MCF 10A (cell line): Measurements from ENCODE around the gene LSM8. TPM values are rescaled to one million over a fixed set of nuclear protein-coding genes. Genes with fewer than 3 reads are reported as not detected.

ENCODE experiments used
- BruUV-seq: library from RNA; stranded (reverse); fragments of 400-500 nt; replicated peaks from 2 replicates; lab custom pipeline; 2021; lab: Mats Ljungman, UMichigan
- CTCF ChIA-PET: fragments of 300-600 bp; sonication (Branson Sonifier 250); formaldehyde crosslinking; extraction: SDS; loops from one replicate; lab custom pipeline; 2021; ENCODE audit warnings: antibody characterized with exemption, inconsistent platforms; lab: Yijun Ruan, JAX
- POLR2A ChIA-PET: fragments of 300-600, 350-650 bp; sonication (Branson Sonifier 250); formaldehyde crosslinking; extraction: SDS; loops from one replicate; lab custom pipeline; 2020; ENCODE audit warnings: antibody characterized with exemption, inconsistent platforms; lab: Yijun Ruan, JAX
- DNase-seq: peaks from one replicate; pipeline ENCODE4 v3.0.0-alpha.2; 2018; ENCODE audit not compliant: unreplicated experiment
- H3K27ac Mint-ChIP-seq: one replicate; pipeline ENCODE4 v1.8.0; 2022; ENCODE audit warnings: mild to moderate bottlenecking, low read depth, mixed read lengths; ENCODE audit not compliant: unreplicated experiment
- H3K27me3 Mint-ChIP-seq: one replicate; pipeline ENCODE4 v1.8.0; 2022; ENCODE audit warnings: mixed read lengths; ENCODE audit not compliant: insufficient read depth, unreplicated experiment
- H3K36me3 Mint-ChIP-seq: one replicate; pipeline ENCODE4 v1.8.0; 2022; ENCODE audit warnings: mild to moderate bottlenecking, moderate library complexity, mixed read lengths; ENCODE audit not compliant: insufficient read depth, unreplicated experiment
- H3K4me1 Mint-ChIP-seq: one replicate; pipeline ENCODE4 v1.8.0; 2022; ENCODE audit warnings: mixed read lengths; ENCODE audit not compliant: insufficient read depth, unreplicated experiment
- H3K4me3 Mint-ChIP-seq: one replicate; pipeline ENCODE4 v1.8.0; 2022; ENCODE audit warnings: mild to moderate bottlenecking, moderate library complexity, mixed read lengths; ENCODE audit not compliant: unreplicated experiment
- H3K9me3 Mint-ChIP-seq: one replicate; pipeline ENCODE4 v1.8.0; 2022; ENCODE audit warnings: mixed read lengths; ENCODE audit not compliant: unreplicated experiment
- intact Hi-C: fragments of 100-400 bp; cut with micrococcal nuclease; formaldehyde crosslinking; loops from 2 replicates; pipeline ENCODE4 v1.14.1; 2022
- total RNA-seq: library from RNA; stranded (reverse); gene quantifications from 2 replicates; pipeline ENCODE4 v1.2.3, GENCODE V29; 2022
- TF ChIP-seq, protein P1 (sequence below): fragments of 200-600 bp; IDR thresholded peaks from one replicate; pipeline ENCODE4 v1.8.0; 2022; ENCODE audit warnings: antibody characterized with exemption, mild to moderate bottlenecking; ENCODE audit not compliant: unreplicated experiment

Gene LSM8
- total RNA-seq, 1 experiment from 2014 or later, result 48.2 TPM

DNA sequence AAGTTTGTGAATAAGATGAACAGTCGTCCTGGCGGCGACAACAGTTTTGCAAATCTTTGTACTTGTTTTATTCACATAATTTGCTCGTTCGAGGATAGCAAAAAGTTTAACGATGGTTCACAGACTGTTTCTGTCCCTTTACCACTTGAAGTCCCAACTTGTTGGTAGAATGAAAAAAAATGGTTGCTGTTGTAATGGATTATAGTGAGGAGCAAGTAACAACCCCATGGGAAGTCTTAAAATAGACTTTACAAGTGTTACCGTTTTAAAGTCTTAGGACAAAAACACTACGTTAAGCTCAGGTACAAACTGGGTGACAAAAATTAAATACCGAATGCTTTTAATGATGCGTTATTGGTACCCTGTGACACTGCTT is 589 bp downstream of the LSM8 start:
- peak; percentile 5 for DNase-seq
- no peaks in the 10 kb centered on the region for H3K9me3 Mint-ChIP-seq
- H3K36me3 Mint-ChIP-seq, result peaks cover 29% of the 10 kb centered on the region
- H3K27me3 Mint-ChIP-seq, result no peaks in the 10 kb centered on the region
- intact Hi-C loops, result no loop called here
- TSS peak; percentile 51 for BruUV-seq
- peak overlapping the region; percentile 88 for H3K4me3 Mint-ChIP-seq
- peak overlapping the region; percentile 98 for H3K27ac Mint-ChIP-seq
- ChIA-PET CTCF (interaction anchor here (0.9 to 3.1 kb wide), 3 partner anchors 11 to 68 kb away, joined by 3 to 13 read pairs (median 4); no protein-coding TSS in a partner anchor), POLR2A (interaction anchor here (0.9 to 2.1 kb wide), 3 partner anchors 9 to 407 kb away, joined by 3 to 13 read pairs (median 3); no protein-coding TSS in a partner anchor)
- TF ChIP-seq, protein P1, sequence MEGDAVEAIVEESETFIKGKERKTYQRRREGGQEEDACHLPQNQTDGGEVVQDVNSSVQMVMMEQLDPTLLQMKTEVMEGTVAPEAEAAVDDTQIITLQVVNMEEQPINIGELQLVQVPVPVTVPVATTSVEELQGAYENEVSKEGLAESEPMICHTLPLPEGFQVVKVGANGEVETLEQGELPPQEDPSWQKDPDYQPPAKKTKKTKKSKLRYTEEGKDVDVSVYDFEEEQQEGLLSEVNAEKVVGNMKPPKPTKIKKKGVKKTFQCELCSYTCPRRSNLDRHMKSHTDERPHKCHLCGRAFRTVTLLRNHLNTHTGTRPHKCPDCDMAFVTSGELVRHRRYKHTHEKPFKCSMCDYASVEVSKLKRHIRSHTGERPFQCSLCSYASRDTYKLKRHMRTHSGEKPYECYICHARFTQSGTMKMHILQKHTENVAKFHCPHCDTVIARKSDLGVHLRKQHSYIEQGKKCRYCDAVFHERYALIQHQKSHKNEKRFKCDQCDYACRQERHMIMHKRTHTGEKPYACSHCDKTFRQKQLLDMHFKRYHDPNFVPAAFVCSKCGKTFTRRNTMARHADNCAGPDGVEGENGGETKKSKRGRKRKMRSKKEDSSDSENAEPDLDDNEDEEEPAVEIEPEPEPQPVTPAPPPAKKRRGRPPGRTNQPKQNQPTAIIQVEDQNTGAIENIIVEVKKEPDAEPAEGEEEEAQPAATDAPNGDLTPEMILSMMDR, result no peak
- H3K4me1 Mint-ChIP-seq, result peaks cover 11% of the 10 kb centered on the region

DNA sequence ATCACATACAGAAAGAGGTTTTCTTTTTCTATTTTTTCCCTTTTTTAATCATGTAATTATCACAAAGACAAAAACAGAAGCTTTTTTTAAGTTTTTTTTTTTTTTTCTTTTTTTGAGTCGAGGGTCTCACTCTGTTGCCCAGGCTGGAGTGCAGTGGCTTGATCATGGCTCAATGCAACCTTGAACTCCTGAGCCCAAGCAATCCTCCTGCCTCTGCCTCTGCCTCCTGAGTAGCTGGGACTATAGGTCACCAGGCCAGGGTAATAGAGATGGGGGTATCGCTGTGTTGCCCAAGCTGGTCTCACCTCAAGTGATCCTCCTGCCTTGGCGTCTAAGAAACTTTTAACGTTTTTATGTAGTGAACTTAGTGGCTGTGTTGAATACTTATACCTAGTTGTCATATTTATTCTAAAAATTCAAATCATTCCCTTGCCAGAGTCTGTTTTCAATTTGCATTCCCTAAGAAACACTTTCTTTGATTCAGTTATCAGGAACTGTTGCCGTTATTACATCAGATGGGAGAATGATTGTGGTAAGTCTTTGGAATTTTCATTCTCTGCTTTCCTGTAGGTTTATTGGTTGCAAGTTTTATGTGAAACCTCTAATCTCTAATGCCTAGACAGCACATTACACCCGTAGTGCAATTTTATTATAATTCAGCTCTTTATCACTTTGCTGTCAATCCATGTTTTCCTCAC is 1.3 kb downstream of the LSM8 start:
- peak overlapping the region; percentile 98 for H3K27ac Mint-ChIP-seq
- H3K4me1 Mint-ChIP-seq, result peaks cover 11% of the 10 kb centered on the region
- TF ChIP-seq, protein P1, result no peak
- POLR2A ChIA-PET, result interaction anchor here (0.6 to 2.1 kb wide), 3 partner anchors 8 to 152 kb away, joined by 3 to 13 read pairs (median 3); no protein-coding TSS in a partner anchor
- peaks cover 36% of the 10 kb centered on the region for H3K36me3 Mint-ChIP-seq
- BruUV-seq, result no TSS peak
- CTCF ChIA-PET, result interaction anchor here (0.9 to 3.1 kb wide), 3 partner anchors 10 to 67 kb away, joined by 3 to 13 read pairs (median 4); no protein-coding TSS in a partner anchor
- no peaks in the 10 kb centered on the region for H3K27me3 Mint-ChIP-seq
- H3K4me3 Mint-ChIP-seq, result peak overlapping the region; percentile 88
- no peaks in the 10 kb centered on the region for H3K9me3 Mint-ChIP-seq
- peak; percentile 6 for DNase-seq
- intact Hi-C loops, result no loop called here

DNA sequence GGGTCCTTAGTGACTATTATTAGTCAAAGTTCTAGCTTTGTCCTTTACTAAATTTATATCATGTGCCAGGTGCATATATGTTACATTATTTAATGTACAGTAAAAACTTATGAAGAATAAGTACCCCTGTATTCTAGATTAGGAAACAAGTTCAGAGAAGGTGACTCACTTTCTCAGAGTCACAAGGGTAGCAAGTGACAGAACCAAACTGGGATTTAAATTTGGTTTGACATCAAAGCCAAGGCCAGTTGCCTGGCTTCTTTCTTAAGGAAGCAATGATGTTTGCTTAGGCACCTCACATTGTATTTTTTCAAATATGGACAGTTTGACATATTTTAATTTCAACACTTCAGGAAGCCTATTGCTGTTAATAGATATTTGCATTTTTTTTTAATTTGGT is 2.5 kb downstream of the LSM8 start:
- DNase-seq, result no peak
- H3K27me3 Mint-ChIP-seq, result no peaks in the 10 kb centered on the region

DNA sequence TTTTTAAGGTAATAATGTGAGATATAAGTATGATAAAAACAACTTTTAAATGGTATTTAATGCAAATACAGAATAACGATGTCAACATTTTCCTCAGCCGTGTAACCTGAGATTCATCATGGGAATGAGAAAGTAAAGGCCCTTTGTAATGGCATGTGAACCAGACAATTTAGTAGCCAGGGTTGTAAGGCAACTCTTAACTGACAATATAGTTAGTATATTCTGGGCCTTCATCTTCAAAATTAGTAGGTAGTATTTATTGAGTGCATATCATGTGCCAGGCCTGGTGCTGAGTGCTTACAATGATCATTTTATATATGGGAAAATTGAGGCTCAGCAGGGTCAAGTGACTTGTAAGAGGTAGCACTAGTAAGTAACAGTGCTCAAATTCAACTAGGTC is 10.6 kb downstream of the LSM8 start:
- H3K36me3 Mint-ChIP-seq, result peaks cover 21% of the 10 kb centered on the region
- CTCF ChIA-PET, result interaction anchor here (0.8 to 2.1 kb wide), 9 partner anchors 8 to 982 kb away, joined by 3 to 13 read pairs (median 4); no protein-coding TSS in a partner anchor
- TF ChIP-seq, protein P1, result no peak
- POLR2A ChIA-PET, result interaction anchor here (3.0 kb wide), 1 partner anchor 10 kb away, joined by 13 read pairs; the partner anchor contains the start of gene LSM8
- no peak for DNase-seq
- intact Hi-C loops, result no loop called here
- H3K27ac Mint-ChIP-seq, result no peak overlapping the region
- no peaks in the 10 kb centered on the region for H3K9me3 Mint-ChIP-seq
- no peaks in the 10 kb centered on the region for H3K4me1 Mint-ChIP-seq
- no peaks in the 10 kb centered on the region for H3K27me3 Mint-ChIP-seq
- H3K4me3 Mint-ChIP-seq, result no peak overlapping the region
- no TSS peak for BruUV-seq

More for the DNA sequence above, 2.5 kb downstream of the LSM8 start:
- Mint-ChIP-seq H3K9me3 (no peaks in the 10 kb centered on the region), H3K4me1 (peaks cover 11% of the 10 kb centered on the region), H3K36me3 (peaks cover 38% of the 10 kb centered on the region), H3K27ac (peak overlapping the region; percentile 98), H3K4me3 (peak overlapping the region; percentile 88)
- BruUV-seq, result no TSS peak
- POLR2A ChIA-PET, result interaction anchor here (0.9 kb wide), 1 partner anchor 89 kb away, joined by 3 read pairs; no protein-coding TSS in a partner anchor
- intact Hi-C loops, result no loop called here
- TF ChIP-seq, protein P1, result no peak
- CTCF ChIA-PET, result interaction anchor here (3.1 kb wide), 1 partner anchor 9 kb away, joined by 13 read pairs; no protein-coding TSS in a partner anchor
